RWPE2 (cell line): ENCODE measurements around the gene OSBPL6.

Experiments used
- ATAC-seq: fragments of 200-7000 bp; cut with Tn5 transposase; 3 replicates; pipeline ENCODE4 v1.9.1; 2021; ENCODE audit warnings: low read depth
- DNase-seq: peaks from one replicate; pipeline ENCODE4 v3.0.0-alpha.2; 2020; ENCODE audit warnings: low spot score
- H3K27ac ChIP-seq: fragments of 450-650 bp; 2 replicates; pipeline ENCODE4 v1.5.1; 2017; ENCODE audit warnings: mild to moderate bottlenecking; ENCODE audit not compliant: poor library complexity, severe bottlenecking
- H3K27me3 ChIP-seq: fragments of 250-450 bp; sonication (Bioruptor Pico); 2 replicates; pipeline ENCODE4 v1.5.1; 2021; ENCODE audit warnings: mild to moderate bottlenecking, moderate library complexity; ENCODE audit not compliant: insufficient read depth, poor library complexity, severe bottlenecking
- H3K36me3 ChIP-seq: fragments of 250-450 bp; sonication (Bioruptor Pico); 2 replicates; pipeline ENCODE4 v1.5.1; 2020; ENCODE audit warnings: low read depth, mild to moderate bottlenecking, moderate library complexity
- H3K4me1 ChIP-seq: fragments of 250-450 bp; sonication (Bioruptor Pico); 2 replicates; pipeline ENCODE4 v1.5.1; 2021; ENCODE audit warnings: mild to moderate bottlenecking, moderate library complexity; ENCODE audit not compliant: insufficient read depth, poor library complexity, severe bottlenecking
- H3K4me3 ChIP-seq: fragments of 250-450 bp; sonication (Bioruptor Pico); 2 replicates; pipeline ENCODE4 v1.5.1; 2021; ENCODE audit warnings: mild to moderate bottlenecking, moderate library complexity; ENCODE audit not compliant: severe bottlenecking
- H3K9me3 ChIP-seq: fragments of 250-450 bp; sonication (Bioruptor Pico); 2 replicates; pipeline ENCODE4 v1.5.1; 2021; ENCODE audit warnings: mild to moderate bottlenecking, moderate library complexity; ENCODE audit not compliant: severe bottlenecking
- CTCF ChIP-seq: fragments of 450-650 bp; IDR thresholded peaks from one replicate; pipeline ENCODE4 v1.5.1; 2017; ENCODE audit warnings: mild to moderate bottlenecking, moderate library complexity; ENCODE audit not compliant: poor library complexity, severe bottlenecking

The OSBPL6 gene

DNA sequence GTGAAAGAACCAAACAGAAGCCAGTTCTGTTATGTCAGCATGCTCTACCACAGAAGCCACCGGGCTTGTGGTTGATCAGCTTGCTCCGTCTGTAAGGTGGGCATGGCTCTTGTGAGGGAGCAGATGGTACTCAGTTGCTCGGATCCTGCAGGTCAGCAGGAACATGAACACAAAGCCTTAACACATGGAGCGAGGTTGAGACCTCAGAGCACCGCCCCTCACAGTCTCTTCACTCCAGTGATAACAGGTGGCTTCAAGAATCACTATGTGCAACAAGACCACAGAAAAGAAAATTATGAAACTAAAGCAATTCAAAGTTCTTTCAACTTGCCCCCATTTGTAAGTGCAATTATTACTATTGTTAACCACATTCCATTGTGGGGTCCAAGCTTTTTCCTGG lies 72.1 kb downstream of the OSBPL6 start:
- ATAC-seq (no peak), DNase-seq (no peak)
- no peaks in the 10 kb centered on the region for H3K9me3 ChIP-seq
- no peaks in the 10 kb centered on the region for H3K36me3 ChIP-seq
- H3K4me3 ChIP-seq: no peak overlapping the region
- no peaks in the 10 kb centered on the region for H3K27me3 ChIP-seq
- H3K4me1 ChIP-seq: peaks cover 3% of the 10 kb centered on the region
- TF ChIP-seq CTCF: no peak
- no peak overlapping the region for H3K27ac ChIP-seq

DNA sequence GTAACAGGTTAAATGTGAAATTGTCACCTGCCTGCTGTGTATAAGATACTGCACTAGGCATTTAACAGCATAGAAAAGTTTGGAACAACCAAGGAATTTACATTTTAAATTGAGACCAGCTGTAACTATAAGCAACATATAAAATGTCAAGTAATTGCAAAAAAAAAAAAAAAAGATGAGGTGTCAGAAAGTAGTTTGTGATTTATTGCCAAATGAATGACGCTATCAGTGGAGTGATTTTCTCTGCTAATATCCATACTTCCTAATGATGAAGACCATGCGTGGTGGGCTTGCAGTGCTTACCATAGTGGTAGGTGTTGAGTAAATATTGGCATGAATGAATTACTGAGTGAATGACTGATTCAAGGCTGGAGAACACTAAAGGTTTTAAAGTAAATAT lies 73.3 kb downstream of the OSBPL6 start:
- Histone ChIP-seq H3K4me3 (no peak overlapping the region), H3K36me3 (no peaks in the 10 kb centered on the region), H3K27ac (no peak overlapping the region), H3K9me3 (no peaks in the 10 kb centered on the region), H3K4me1 (peaks cover 11% of the 10 kb centered on the region), H3K27me3 (no peaks in the 10 kb centered on the region)
- TF ChIP-seq CTCF: no peak
- no peak for ATAC-seq
- DNase-seq: no peak

- no peaks in the 10 kb centered on the region for H3K9me3 ChIP-seq
- ATAC-seq: no peak
- no peak for TF ChIP-seq CTCF
- H3K4me1 ChIP-seq: peaks cover 11% of the 10 kb centered on the region
- no peaks in the 10 kb centered on the region for H3K36me3 ChIP-seq
- no peak overlapping the region for H3K27ac ChIP-seq
- no peak overlapping the region for H3K4me3 ChIP-seq
- no peak for DNase-seq
- H3K27me3 ChIP-seq: no peaks in the 10 kb centered on the region
Observed at GRCh38 chr2:178268435-178268834, 74.1 kb downstream of the OSBPL6 start.

DNA sequence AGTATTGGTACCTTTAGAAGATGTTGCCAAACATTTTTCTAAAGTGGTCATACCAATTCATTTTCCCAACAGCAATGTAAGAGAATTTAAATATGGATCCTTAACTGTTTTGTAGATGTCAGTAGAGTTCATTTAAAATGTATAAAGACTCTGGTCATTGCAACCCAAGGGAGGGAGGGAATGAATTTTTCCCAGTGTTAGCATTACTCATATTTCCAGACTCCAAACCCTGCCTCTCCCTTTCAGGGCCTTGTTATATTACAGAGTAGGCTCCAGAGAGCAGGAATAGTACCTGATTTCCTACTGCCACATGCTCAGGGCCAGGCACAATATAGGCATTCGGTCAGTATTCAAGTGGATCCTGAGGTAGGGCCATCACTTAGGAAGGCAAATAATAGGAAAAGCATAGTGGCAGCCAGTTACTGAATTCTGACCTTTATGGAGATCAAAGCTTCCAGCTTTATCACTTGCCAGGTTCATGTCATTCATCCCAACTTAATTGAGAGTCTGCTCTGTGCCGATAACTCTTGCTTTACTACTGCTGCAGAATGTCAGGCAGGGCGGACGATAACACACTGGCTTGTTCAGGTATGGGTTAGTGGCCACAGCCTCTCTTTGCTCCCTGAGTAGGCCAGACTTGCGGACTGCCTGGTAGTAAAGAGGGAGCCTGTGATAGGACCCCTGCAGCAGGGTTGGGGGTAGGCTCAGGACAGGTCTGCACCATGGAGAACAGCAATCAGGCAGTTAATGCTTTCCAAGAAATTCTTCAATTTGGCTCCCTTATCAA lies 75.3 kb downstream of the OSBPL6 start:
- no peak for DNase-seq
- peaks cover 11% of the 10 kb centered on the region for H3K4me1 ChIP-seq
- no peak for TF ChIP-seq CTCF
- ATAC-seq: no peak
- H3K4me3 ChIP-seq: no peak overlapping the region
- H3K27ac ChIP-seq: no peak overlapping the region
- no peaks in the 10 kb centered on the region for H3K9me3 ChIP-seq
- no peaks in the 10 kb centered on the region for H3K27me3 ChIP-seq
- H3K36me3 ChIP-seq: no peaks in the 10 kb centered on the region

DNA sequence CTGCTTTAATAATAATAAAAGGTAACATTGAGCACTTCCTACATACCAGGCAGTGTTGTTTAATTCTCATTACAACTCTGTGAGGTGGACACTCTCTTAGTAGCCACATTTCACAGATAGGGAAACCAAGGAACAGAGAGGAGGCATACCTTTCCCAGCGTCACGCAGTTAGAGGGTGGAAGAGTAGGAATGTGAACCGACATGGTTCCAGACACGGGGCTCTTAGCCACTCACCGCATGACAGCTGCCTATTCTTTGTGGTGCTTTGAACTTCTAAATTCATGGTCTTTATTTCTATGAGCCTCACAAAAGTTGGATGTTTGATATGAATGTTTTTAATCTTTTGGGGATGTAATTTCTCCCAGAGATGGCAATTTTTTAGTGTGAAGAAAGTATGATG lies 76.0 kb downstream of the OSBPL6 start:
- Histone ChIP-seq H3K27ac (no peak overlapping the region), H3K9me3 (no peaks in the 10 kb centered on the region), H3K27me3 (no peaks in the 10 kb centered on the region)

More for the DNA sequence above, 76.0 kb downstream of the OSBPL6 start:
- H3K36me3 ChIP-seq: no peaks in the 10 kb centered on the region
- DNase-seq: no peak
- no peak for TF ChIP-seq CTCF
- no peak for ATAC-seq
- no peak overlapping the region for H3K4me3 ChIP-seq
- peaks cover 11% of the 10 kb centered on the region for H3K4me1 ChIP-seq
